Activated CD4-positive, alpha-beta T cell treated with anti-CD3 and anti-CD28 coated beads for 1 hour (primary cell): ENCODE measurements around the gene KCNIP1.
"Not testable (repeated sequence)": the region's sequence is repeated elsewhere in the genome, so short reads cannot be mapped to it uniquely, and the experiment has no call there.

Source experiments
- DNase-seq: peaks from one replicate; pipeline ENCODE4 v3.0.0-alpha.2; 2020

KCNIP1 gene

GRCh38 chr5:170732685-170733084, 228.9 kb downstream of the KCNIP1 start:
- DNase-seq, result no peak

GRCh38 chr5:170736966-170737365, 233.1 kb downstream of the KCNIP1 start:
- no peak for DNase-seq

- DNase-seq, result no peak
Observed at GRCh38 chr5:170737591-170737990, 233.8 kb downstream of the KCNIP1 start.

- no peak for DNase-seq
Observed at GRCh38 chr5:170738840-170739239, 235.0 kb downstream of the KCNIP1 start.

GRCh38 chr5:170739446-170739845, 235.6 kb downstream of the KCNIP1 start:
- DNase-seq, result no peak

- DNase-seq, result no peak
Observed at GRCh38 chr5:170740551-170741205, 236.9 kb downstream of the KCNIP1 start.

GRCh38 chr5:170741801-170742200, 238.0 kb downstream of the KCNIP1 start:
- no peak for DNase-seq

- no peak for DNase-seq
Observed at GRCh38 chr5:170743876-170744212, 240.0 kb downstream of the KCNIP1 start.

GRCh38 chr5:170745481-170746071, 241.8 kb downstream of the KCNIP1 start:
- no peak for DNase-seq

- no peak for DNase-seq
Observed at GRCh38 chr5:170746075-170746960, 242.5 kb downstream of the KCNIP1 start.

- DNase-seq, result no peak
Observed at GRCh38 chr5:170746961-170747340, 243.1 kb downstream of the KCNIP1 start.

- no peak for DNase-seq
Observed at GRCh38 chr5:170747357-170747756, 243.5 kb downstream of the KCNIP1 start.

GRCh38 chr5:170747851-170748250, 244.0 kb downstream of the KCNIP1 start:
- DNase-seq, result no peak

GRCh38 chr5:170748951-170749471, 245.2 kb downstream of the KCNIP1 start:
- no peak for DNase-seq

- DNase-seq, result no peak
Observed at GRCh38 chr5:170749911-170750431, 246.2 kb downstream of the KCNIP1 start.

- no peak for DNase-seq
Observed at GRCh38 chr5:170750791-170751190, 247.0 kb downstream of the KCNIP1 start.

- no peak for DNase-seq
Observed at GRCh38 chr5:170751631-170752030, 247.8 kb downstream of the KCNIP1 start.

- no peak for DNase-seq
Observed at GRCh38 chr5:170752257-170753215, 248.7 kb downstream of the KCNIP1 start.

- no peak for DNase-seq
Observed at GRCh38 chr5:170753311-170753710, 249.5 kb downstream of the KCNIP1 start.

- not testable (repeated sequence) for DNase-seq
Observed at GRCh38 chr5:170754508-170754907, 250.7 kb downstream of the KCNIP1 start.

- DNase-seq, result no peak
Observed at GRCh38 chr5:170755679-170756456, 252.0 kb downstream of the KCNIP1 start.
